ENCODE results near the gene ARHGAP4.

Gene ARHGAP4

DNA sequence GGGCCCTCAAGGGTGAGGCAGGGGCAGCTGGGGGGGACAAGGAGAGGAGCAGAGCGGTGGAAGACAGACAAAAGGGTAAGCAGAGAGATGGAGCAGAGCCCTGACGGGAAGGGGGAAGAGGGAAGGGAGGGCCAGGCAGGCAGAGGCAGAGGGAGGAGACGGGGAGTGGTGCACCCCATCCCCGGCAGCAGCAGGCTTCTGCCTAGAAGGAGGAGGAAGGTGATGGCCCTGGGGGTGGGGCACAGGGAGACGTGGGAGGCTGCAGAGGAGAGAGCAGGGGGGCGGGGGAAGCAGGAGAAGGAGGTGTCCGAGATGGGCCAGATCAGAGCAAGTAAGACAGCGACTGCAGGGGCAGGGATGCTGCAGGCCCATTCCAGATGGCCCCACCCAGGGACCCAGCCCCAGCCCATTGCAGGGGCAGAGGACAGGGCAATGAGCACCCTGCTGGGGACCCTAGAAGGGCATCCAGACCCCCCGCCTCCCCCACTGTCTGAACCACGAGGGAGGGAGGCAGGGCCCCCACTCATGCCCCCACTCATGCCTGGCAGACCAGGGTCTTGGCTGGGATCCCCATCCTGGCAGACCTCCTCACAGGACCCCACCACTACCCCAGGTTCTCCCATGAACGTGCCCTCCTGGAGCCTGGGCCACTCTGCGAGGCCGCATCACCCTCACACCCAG lies 42.8 kb downstream of the ARHGAP4 start:
- no peak overlapping the region for H3K4me3 ChIP-seq (ENCODE audit: low read length)
- 48% methylated on average over 13 of the region's 13 CpGs for WGBS
- no peak overlapping the region for H3K27ac ChIP-seq (ENCODE audit: low read depth, low read length)

DNA sequence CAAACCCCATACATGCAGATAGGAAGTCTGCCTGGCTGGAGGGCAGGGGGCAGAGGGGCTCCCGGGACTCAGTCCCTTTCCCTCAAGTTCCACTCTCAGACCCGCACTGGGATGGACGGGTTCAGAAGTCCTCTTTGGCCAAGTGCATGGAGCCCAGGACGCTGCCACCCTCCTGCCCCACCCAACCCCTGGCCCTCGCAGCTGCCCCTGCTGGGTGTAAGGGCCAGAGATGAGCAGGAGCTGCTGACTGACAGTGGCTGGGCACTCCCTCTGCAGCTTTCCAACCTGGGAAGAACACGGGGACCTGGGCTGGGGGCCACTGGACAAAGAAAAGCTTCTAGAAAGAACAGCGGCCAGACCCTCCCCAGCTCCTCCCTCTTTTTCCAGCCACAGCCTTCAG lies 43.5 kb downstream of the ARHGAP4 start:
- H3K4me1 ChIP-seq (ENCODE audit: insufficient read depth, low read length): peaks cover 46% of the 10 kb centered on the region
- WGBS: 45% methylated on average over 4 of the region's 7 CpGs
- H3K4me3 ChIP-seq (ENCODE audit: low read length): no peak overlapping the region
- H3K27ac ChIP-seq (ENCODE audit: low read depth, low read length): no peak overlapping the region
- H3K9ac ChIP-seq (ENCODE audit: low read depth, low read length): no peak overlapping the region
- H3K36me3 ChIP-seq (ENCODE audit: insufficient read depth, low read length): no peaks in the 10 kb centered on the region
- peaks cover 27% of the 10 kb centered on the region for H3K27me3 ChIP-seq (ENCODE audit: insufficient read depth, low read length)
- no peaks in the 10 kb centered on the region for H3K9me3 ChIP-seq (ENCODE audit: insufficient read depth, low read depth, low read length)

More for the DNA sequence above, 42.8 kb downstream of the ARHGAP4 start:
- no peaks in the 10 kb centered on the region for H3K9me3 ChIP-seq (ENCODE audit: insufficient read depth, low read depth, low read length)
- H3K4me1 ChIP-seq (ENCODE audit: insufficient read depth, low read length): peaks cover 39% of the 10 kb centered on the region
- H3K36me3 ChIP-seq (ENCODE audit: insufficient read depth, low read length): no peaks in the 10 kb centered on the region
- peaks cover 33% of the 10 kb centered on the region for H3K27me3 ChIP-seq (ENCODE audit: insufficient read depth, low read length)
- H3K9ac ChIP-seq (ENCODE audit: low read depth, low read length): no peak overlapping the region

DNA sequence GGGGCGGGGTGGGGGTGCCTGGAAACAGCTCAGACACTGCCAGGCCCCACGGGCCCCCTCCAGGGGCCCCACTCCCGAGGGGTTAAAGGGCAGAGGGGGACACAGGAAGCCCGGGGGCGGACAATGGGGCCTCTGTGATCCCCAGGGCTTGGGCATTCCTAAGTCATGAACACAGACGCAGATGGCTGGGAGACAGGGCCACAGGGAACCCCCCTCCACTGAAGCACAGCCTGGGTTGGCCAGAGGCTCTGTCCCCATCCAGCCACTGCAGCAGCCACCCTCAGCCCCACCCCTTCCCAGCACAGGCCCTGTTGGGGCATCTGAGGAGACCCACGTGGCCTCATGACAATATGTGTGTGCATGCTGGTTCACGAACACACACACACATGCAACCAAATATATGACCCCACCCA lies 44.0 kb downstream of the ARHGAP4 start:
- Histone ChIP-seq H3K27me3 (ENCODE audit: insufficient read depth, low read length) (peaks cover 22% of the 10 kb centered on the region), H3K27ac (ENCODE audit: low read depth, low read length) (no peak overlapping the region), H3K9ac (ENCODE audit: low read depth, low read length) (no peak overlapping the region), H3K4me3 (ENCODE audit: low read length) (no peak overlapping the region), H3K36me3 (ENCODE audit: insufficient read depth, low read length) (no peaks in the 10 kb centered on the region), H3K9me3 (ENCODE audit: insufficient read depth, low read depth, low read length) (no peaks in the 10 kb centered on the region), H3K4me1 (ENCODE audit: insufficient read depth, low read length) (peaks cover 43% of the 10 kb centered on the region)
- WGBS: 55% methylated on average over 8 of the region's 8 CpGs

DNA sequence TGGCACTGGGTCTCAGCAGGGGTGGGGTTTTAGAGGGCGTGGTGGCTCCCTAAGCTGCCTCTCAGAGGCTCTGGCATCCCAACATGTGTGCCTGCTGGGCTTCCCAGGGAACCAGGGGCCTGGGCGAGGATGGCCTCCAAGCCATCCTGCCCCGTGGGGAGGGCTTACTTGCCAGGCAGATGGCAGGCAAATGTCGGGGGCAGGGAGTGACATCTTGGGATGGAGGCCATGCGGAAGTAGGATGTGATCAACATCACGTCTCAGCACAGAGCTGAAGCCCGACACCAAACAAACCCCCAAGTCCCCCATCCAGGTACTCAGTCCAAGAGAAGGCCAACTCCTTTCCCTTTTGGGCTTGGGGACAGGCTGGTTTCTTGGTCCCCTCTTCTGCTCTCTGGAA lies 44.8 kb downstream of the ARHGAP4 start:
- Histone ChIP-seq H3K4me3 (ENCODE audit: low read length) (no peak overlapping the region), H3K27ac (ENCODE audit: low read depth, low read length) (no peak overlapping the region), H3K4me1 (ENCODE audit: insufficient read depth, low read length) (peaks cover 40% of the 10 kb centered on the region), H3K9me3 (ENCODE audit: insufficient read depth, low read depth, low read length) (no peaks in the 10 kb centered on the region), H3K27me3 (ENCODE audit: insufficient read depth, low read length) (peaks cover 14% of the 10 kb centered on the region), H3K36me3 (ENCODE audit: insufficient read depth, low read length) (no peaks in the 10 kb centered on the region), H3K9ac (ENCODE audit: low read depth, low read length) (no peak overlapping the region)
- 87% methylated on average over 7 of the region's 7 CpGs for whole genome bisulfite sequencing

DNA sequence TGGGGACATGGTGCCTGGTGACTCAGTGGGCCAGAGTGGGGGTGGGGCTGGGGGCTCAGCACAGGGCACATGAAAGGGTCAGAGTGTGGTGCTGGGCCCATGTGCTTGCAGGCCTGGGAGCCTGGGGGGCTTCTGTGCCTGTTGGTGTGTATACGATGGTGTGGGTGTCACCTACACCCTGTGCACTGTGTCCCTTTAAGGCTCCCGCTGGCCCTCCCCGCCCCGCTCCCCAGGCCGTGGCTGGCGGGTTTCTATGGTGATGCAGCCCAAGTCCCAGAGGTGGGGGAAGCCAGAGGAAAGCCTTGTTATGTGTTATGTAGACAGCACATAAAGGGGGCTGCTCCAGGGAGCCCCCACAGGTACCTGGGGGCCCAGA lies 45.6 kb downstream of the ARHGAP4 start:
- Histone ChIP-seq H3K27me3 (ENCODE audit: insufficient read depth, low read length) (peaks cover 12% of the 10 kb centered on the region), H3K27ac (ENCODE audit: low read depth, low read length) (no peak overlapping the region), H3K9ac (ENCODE audit: low read depth, low read length) (no peak overlapping the region), H3K9me3 (ENCODE audit: insufficient read depth, low read depth, low read length) (no peaks in the 10 kb centered on the region), H3K36me3 (ENCODE audit: insufficient read depth, low read length) (no peaks in the 10 kb centered on the region), H3K4me3 (ENCODE audit: low read length) (no peak overlapping the region), H3K4me1 (ENCODE audit: insufficient read depth, low read length) (peaks cover 43% of the 10 kb centered on the region)
- 48% methylated on average over 6 of the region's 6 CpGs for whole genome bisulfite sequencing

DNA sequence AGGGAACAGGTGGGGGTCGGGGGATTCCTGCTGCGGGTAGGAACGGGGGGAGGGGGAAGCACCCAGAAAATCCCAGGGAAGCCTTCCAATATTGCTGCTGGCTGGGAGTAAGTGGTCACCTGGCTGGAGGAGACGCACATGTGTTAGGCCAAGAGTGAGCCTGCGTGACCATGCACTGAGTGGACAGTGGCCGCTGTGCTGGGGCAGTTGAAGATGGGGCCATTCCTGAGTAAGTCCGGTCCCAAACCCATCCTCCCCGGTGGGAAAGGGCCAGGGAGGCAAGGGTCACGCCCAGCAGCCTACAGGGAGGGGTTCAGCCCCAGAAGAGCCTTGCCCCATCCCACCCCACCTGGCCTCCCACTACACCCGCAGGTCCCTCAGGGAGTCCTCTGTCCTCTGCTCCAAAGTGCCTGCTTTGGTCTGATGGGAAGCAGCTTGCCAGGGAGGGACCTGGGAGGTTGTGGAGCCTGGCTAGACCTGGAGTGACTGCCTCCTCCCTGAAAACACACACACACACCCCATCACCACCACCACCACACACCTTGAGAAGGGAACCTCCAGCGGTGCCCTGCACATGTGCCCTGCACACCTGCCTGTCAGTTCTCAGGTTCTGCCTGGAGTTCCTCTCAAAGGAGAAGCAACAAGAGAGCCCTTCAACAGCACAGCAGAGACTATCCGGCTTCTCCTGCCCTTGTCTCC lies 46.2 kb downstream of the ARHGAP4 start:
- H3K9ac ChIP-seq (ENCODE audit: low read depth, low read length): no peak overlapping the region
- H3K27me3 ChIP-seq (ENCODE audit: insufficient read depth, low read length): peaks cover 7% of the 10 kb centered on the region
- no peaks in the 10 kb centered on the region for H3K36me3 ChIP-seq (ENCODE audit: insufficient read depth, low read length)
- peaks cover 46% of the 10 kb centered on the region for H3K4me1 ChIP-seq (ENCODE audit: insufficient read depth, low read length)
- no peaks in the 10 kb centered on the region for H3K9me3 ChIP-seq (ENCODE audit: insufficient read depth, low read depth, low read length)
- H3K4me3 ChIP-seq (ENCODE audit: low read length): peak overlapping the region; percentile 33; the same call in 1 of the 2 replicates
- 60% methylated on average over 10 of the region's 12 CpGs for WGBS
- H3K27ac ChIP-seq (ENCODE audit: low read depth, low read length): no peak overlapping the region

DNA sequence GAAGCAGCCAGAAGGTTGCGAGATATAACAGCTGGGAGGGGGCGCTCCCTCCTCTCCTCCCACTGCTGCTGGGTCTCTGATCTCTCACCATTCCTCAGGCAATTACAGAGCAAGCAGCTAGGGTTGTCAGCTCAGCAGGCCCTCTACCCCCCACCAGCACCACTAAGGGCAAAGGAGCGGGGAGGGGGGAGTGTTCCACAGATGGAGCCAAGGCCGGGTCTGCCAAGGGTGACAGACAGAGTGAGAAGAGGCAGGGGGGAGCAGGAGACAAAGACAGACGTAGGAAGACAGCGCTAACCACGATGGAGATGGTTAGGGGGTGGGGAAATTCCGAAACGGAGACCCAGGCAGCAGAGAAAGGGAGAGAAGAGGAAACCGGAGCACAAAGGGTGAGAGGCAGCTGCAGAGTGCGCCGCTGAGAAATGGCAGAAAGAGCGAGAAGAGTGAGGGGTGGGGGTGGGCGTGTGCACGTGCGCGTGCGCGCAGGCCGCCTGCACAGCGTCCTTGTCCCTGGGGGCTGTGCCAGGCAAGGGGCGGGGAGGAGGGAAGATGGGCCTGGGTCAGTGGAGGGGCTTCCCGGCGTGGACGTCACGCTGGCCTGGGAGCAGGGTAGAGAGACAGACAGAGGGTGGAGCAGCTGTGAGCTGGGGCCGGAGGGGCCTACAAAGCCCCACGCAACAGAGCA lies 47.0 kb downstream of the ARHGAP4 start:
- Histone ChIP-seq H3K27me3 (ENCODE audit: insufficient read depth, low read length) (no peaks in the 10 kb centered on the region), H3K4me3 (ENCODE audit: low read length) (peak overlapping the region; percentile 33), H3K9me3 (ENCODE audit: insufficient read depth, low read depth, low read length) (no peaks in the 10 kb centered on the region), H3K9ac (ENCODE audit: low read depth, low read length) (no peak overlapping the region), H3K27ac (ENCODE audit: low read depth, low read length) (no peak overlapping the region), H3K36me3 (ENCODE audit: insufficient read depth, low read length) (no peaks in the 10 kb centered on the region), H3K4me1 (ENCODE audit: insufficient read depth, low read length) (peaks cover 41% of the 10 kb centered on the region)
- 3% methylated on average over 28 of the region's 28 CpGs for WGBS

DNA sequence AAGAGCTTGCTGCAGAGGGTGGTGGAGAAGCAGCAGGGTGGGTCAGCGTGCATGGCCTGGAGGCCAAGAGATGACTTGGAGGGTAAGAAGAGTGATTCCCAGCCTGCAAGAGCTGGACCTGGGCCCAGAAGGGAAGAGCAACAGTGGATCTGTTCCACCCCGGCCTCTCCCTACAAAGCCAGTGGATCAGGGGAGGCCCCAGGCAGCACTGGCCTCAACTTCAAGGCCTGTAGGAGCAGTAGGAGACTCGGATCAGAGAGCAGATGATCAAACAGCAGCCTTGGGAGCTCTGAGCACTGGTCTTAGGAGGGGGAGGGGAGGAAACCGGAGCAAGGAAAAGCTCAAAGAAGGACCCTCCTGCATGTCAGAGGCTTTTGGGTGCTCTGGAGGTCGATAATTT lies 47.7 kb downstream of the ARHGAP4 start:
- H3K4me3 ChIP-seq (ENCODE audit: low read length): peak overlapping the region; percentile 33; the same call in 1 of the 2 replicates
- no peak overlapping the region for H3K27ac ChIP-seq (ENCODE audit: low read depth, low read length)
- H3K9ac ChIP-seq (ENCODE audit: low read depth, low read length): no peak overlapping the region

DNA sequence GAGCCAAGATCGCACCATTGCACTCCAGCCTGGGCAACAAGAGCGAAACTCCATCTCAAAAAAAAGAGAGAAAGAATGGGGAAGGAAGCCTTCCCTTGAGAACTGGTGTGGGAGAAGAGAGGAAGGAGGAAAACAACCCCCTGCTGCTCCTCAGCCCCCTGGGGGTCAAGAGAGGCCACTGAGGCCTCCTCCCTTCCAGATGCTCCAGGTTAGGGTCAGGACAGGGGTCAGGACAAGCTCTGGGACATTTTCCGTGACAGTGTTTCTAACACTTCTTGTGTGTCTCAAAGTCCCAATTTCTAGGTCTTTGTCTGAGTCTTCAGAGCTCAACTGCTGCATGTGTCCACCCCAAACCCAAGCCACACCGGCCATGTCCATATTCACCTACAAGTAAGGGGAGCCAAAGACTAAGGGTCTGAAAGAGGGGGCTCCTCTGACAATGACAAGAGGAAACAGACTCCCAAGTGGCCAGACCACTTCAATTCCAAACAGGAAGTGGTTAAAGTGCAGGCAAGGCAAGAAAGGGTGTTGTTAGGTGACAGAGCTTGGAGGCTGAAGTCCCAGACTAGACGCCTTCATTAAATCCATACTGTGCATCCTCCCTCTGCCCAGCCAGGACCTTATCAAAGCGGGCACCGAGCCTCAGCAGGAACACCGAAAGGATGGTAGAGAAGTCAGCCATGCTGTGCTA lies 48.3 kb downstream of the ARHGAP4 start:
- H3K9me3 ChIP-seq (ENCODE audit: insufficient read depth, low read depth, low read length): no peaks in the 10 kb centered on the region
- no peak overlapping the region for H3K9ac ChIP-seq (ENCODE audit: low read depth, low read length)
- H3K36me3 ChIP-seq (ENCODE audit: insufficient read depth, low read length): no peaks in the 10 kb centered on the region
- no peak overlapping the region for H3K27ac ChIP-seq (ENCODE audit: low read depth, low read length)
- 86% methylated on average over 7 of the region's 8 CpGs for WGBS
- H3K4me3 ChIP-seq (ENCODE audit: low read length): no peak overlapping the region
- H3K27me3 ChIP-seq (ENCODE audit: insufficient read depth, low read length): no peaks in the 10 kb centered on the region
- peaks cover 36% of the 10 kb centered on the region for H3K4me1 ChIP-seq (ENCODE audit: insufficient read depth, low read length)

More for the DNA sequence above, 47.7 kb downstream of the ARHGAP4 start:
- Histone ChIP-seq H3K9me3 (ENCODE audit: insufficient read depth, low read depth, low read length) (no peaks in the 10 kb centered on the region), H3K36me3 (ENCODE audit: insufficient read depth, low read length) (no peaks in the 10 kb centered on the region), H3K4me1 (ENCODE audit: insufficient read depth, low read length) (peaks cover 37% of the 10 kb centered on the region), H3K27me3 (ENCODE audit: insufficient read depth, low read length) (no peaks in the 10 kb centered on the region)
- 29% methylated on average over 5 of the region's 5 CpGs for WGBS

DNA sequence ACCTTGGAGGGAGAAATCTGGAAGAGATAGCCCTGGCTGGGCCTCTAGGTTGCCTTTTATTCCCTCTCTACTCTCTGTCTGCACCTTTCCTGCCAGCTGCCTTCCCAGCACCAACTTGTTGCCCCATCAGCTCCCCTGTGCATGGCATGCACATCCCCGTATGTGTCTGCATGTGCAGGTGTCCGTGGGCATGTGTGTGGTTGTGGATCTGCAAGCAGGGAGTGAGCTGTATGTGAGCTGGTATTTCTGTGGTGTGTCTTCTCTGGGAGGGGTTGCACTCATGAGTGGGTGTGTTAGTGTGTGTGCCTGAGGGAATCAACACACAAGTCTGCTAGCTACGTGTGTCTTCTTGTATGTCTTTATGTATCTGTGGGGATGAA lies 50.0 kb downstream of the ARHGAP4 start:
- Histone ChIP-seq H3K27ac (ENCODE audit: low read depth, low read length) (no peak overlapping the region), H3K9ac (ENCODE audit: low read depth, low read length) (no peak overlapping the region), H3K4me1 (ENCODE audit: insufficient read depth, low read length) (peaks cover 22% of the 10 kb centered on the region), H3K9me3 (ENCODE audit: insufficient read depth, low read depth, low read length) (no peaks in the 10 kb centered on the region), H3K27me3 (ENCODE audit: insufficient read depth, low read length) (no peaks in the 10 kb centered on the region), H3K4me3 (ENCODE audit: low read length) (no peak overlapping the region), H3K36me3 (ENCODE audit: insufficient read depth, low read length) (no peaks in the 10 kb centered on the region)
- WGBS: 69% methylated on average over 3 of the region's 3 CpGs
